Measurements from ENCODE around the gene RIMBP2.
"Not testable (repeated sequence)": the region's sequence is repeated elsewhere in the genome, so short reads cannot be mapped to it uniquely, and the experiment has no call there.

Gene RIMBP2

GRCh38 chr12:130656411-130656810, 59.7 kb downstream of the RIMBP2 start:
- no peak for DNase-seq (ENCODE audit: low spot score)

DNA sequence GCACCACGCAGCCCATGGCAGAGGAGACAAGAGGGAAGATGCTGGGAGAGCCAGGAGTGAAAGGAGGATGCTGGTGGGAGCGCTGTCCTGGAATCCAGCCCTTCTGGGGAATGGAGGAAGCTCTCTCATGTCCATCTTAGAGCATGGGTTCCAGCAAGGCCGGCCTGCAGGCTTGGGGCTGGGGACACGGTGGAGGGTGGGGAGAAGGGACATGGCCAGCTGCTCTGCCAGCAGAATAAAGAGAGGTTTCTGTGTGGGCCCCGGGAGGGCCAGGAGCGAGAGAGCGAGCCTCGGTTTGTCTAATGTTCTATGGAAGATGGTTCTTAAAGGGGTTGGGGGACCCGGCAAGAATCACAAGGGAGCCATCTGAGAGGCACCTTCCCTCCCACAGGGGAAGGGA, 60.2 kb downstream of the RIMBP2 start:
- no peak for DNase-seq (ENCODE audit: low spot score)

DNA sequence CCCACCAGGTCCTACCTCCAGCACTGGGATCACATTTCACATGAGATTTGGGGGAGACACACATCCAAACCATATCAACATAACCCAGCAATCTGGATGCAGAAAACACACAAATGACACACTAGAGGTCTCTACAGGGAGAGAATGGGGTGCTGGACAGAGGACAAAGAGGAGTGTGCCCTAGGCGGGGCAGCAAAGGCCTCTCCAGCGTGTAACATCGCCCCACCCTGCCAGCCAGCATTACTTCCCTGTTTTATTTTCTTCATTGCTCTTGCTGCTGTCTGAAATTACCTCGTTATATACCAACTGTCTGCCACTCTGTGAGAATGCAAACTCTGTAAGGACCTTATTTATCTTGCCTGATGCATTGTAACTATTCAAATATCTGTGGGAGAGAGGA, 61.1 kb downstream of the RIMBP2 start:
- DNase-seq (ENCODE audit: low spot score): no peak

DNA sequence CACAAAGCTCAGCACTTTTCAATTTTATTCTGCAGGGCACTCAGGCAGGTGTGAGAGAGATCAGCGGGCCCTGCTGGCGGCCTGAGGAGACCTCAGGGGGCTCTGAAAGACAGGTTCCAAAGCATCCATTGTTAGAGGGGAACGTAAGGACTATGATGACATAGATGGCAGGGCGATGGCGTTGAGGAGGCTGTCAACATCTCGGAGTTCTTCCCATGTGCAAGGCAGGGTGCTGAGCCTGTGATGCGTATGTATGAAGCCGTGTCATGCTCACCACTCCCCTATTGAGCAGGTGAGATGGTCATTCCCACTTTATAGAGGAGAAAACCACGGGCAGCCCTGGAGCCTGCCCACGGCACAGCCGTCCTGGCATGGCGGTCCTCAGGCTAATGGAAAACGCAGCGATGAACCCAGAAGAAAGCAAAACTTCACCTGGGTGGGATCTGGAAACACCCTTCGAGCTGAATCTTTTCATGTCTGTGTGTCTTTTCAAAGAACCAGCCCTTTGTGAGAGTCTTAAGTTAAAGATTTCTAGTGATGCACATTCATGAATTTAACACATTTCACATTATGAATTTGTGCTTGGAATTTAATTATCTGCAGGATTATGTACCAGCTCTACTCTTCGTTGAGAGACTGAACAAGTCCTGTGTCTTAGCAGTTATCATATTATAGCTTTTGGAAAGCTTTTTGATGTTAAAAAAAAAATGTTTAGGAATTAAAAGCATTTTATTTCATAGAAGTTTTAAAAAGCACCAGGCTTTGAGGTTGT, 64.7 kb downstream of the RIMBP2 start:
- no peak for DNase-seq (ENCODE audit: low spot score)

- DNase-seq (ENCODE audit: low spot score): no peak
Measured at GRCh38 chr12:130650131-130650530, 66.0 kb downstream of the RIMBP2 start.

DNA sequence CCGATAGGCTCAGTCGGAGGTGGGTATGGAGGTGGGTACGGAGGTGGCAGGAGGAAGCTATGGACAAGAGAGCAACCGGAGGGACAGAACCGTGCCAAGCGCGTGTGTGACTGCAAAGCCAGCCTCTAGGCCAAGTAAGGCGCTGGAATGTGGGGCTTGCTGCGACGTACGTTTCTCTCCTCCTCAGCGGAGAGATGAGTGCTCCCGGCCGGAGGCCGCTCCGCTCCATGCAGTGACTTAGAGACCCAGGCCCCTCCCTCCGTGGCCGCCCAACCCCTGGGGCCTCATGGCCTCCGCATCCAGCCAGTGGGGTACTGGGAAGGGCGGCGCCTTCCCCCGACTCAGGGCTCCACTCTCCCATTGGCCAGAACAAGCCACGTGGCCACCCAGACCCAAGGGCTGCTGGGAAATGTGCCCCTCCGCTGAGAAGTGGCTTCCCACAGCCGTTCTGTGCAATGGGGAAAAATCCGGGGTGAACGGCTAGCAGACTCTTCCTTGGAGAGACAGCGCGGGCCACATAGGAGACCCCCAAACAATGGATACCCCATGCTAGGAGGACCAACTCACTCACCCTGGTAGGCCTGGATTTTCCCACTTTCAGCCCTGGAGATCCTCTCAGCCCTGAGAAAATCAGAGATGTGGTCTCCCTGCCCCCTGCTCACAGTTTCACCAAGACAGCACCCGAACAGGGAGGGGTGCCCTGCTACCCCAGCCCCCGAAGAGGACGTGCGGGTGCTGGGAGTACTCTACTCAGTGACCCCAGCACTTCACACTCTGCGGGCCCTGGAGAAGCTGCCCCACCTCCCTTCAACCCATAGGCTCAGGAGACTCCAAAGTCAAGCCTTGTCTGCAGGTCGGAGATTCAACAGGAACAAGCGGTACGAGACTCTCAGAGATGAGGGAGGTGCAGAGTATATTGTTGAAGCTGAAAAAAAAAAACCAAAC, 66.7 kb downstream of the RIMBP2 start:
- no peak for DNase-seq (ENCODE audit: low spot score)

DNA sequence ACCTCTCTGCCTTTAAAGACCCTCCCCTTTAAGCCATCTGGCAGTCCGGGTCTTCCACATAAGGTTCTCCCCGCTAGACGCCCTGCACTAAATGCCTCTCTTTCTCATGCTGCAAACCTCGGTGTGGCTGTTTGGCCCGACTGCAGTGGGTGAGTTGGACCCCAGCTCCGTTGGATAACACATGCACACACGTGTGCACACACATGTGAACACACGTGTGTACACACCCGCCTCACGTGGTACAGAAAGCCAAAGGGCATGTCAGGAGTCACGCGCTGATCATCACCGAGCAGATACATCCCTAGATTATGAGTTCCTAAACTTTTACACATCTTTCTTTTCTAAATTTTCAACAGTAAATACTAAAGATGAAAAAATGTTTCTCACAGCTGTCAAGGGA, 68.3 kb downstream of the RIMBP2 start:
- no peak for DNase-seq (ENCODE audit: low spot score)

DNA sequence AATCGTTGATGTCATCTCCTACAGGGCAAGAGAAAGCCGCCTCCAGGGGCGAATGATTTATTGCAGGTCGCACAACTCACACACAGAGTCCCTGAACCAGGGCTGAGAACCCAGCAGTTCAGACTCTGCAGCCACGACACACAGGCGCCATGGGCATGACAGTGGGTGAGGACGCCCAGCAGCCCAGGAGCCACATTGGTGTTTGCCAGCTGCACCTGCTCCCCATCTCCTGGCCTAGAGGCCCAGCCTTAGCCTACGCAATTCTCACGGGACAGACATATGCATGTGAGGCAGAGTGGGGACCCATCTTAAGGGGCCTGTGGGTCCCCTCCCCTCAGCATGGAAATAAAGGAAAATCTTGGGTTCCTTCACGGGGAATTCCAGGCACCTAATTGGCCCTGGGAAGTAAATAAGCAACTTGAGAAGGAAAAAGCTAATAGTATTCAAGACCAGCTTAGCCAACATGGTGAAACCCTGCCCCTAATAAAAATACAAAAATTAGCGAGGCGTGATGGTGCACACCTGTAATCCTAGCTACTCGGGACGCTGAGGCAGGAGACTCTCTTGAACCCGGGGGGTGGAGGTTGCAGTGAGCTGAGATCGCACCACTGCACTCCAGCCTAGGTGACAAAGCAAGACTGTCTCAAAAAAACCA, 69.3 kb downstream of the RIMBP2 start:
- DNase-seq (ENCODE audit: low spot score): no peak

DNA sequence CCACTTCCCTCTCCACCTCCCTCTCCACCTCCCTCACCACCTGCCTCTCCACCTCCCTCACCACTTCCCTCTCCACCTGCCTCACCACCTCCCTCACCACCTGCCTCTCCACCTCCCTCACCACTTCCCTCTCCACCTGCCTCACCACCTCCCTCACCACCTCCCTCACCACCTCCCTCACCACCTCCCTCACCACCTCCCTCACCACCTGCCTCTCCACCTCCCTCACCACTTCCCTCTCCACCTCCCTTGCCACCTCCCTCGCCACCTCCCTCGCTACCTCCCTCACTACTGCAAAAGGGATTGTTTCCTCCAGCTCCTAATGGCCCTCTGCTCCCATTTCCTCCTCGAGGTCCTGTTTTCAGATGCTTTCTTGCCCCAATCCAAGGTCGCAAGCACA, 69.9 kb downstream of the RIMBP2 start:
- not testable (repeated sequence) for DNase-seq (ENCODE audit: low spot score)

- DNase-seq (ENCODE audit: low spot score): no peak
Measured at GRCh38 chr12:130645751-130646150, 70.3 kb downstream of the RIMBP2 start.

GRCh38 chr12:130644566-130644965, 71.5 kb downstream of the RIMBP2 start:
- no peak for DNase-seq (ENCODE audit: low spot score)

- DNase-seq (ENCODE audit: low spot score): no peak
Measured at GRCh38 chr12:130644146-130644545, 72.0 kb downstream of the RIMBP2 start.

- DNase-seq (ENCODE audit: low spot score): no peak
Measured at GRCh38 chr12:130642856-130643255, 73.2 kb downstream of the RIMBP2 start.

DNA sequence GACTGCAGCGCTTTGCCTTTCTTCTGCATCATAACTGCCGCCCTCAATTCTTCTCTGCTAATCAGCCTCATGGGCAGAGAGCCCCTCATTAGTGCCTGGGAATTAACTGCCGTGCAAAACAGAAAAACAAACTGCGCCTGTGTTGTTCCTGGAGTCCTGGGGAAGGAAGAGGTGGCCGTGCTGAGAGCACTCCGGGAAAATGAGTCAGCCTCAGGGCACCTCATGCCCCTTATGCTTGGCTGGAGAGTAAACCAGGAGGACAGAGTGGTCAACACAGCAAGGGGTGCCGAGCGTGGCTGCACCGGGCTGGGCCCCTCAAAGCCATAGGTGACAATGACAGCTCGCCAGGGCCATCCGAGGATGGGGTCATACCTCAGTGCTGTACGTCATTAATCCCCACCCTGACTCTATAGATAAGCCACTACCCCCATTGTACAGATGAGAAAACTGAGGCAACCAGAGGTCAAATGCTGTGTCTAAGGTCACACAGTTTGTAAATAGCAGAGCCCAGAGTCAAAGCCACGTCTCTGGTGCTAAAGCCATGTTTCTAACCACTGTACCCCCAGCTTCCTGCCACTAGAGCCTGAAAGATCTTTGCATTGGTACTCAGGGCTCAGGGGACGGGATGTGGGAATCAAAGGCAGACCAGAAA, 74.4 kb downstream of the RIMBP2 start:
- DNase-seq (ENCODE audit: low spot score): no peak

DNA sequence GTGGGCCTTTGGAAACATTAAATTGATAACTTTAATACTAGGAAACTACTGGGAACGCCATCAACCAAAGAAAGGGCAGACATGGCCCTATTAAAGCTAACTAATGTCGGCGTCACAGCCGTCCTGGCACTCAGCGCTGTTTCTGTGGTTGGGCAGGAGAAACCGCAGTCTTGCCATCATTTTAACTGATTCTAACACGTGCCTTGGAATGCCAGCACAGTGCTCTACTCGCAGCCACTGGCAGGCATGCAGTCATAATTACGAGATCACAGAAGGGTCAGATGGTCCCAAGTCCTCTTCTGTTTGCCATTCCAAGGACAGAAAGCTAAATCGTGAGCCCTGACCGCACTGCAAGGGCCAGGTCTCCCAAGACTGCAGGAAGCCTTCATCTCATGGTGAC, 75.2 kb downstream of the RIMBP2 start:
- DNase-seq (ENCODE audit: low spot score): no peak

- DNase-seq (ENCODE audit: low spot score): no peak
Measured at GRCh38 chr12:130640496-130640895, 75.6 kb downstream of the RIMBP2 start.

GRCh38 chr12:130639476-130640424, 76.3 kb downstream of the RIMBP2 start:
- no peak for DNase-seq (ENCODE audit: low spot score)

- no peak for DNase-seq (ENCODE audit: low spot score)
Measured at GRCh38 chr12:130636370-130636769, 79.7 kb downstream of the RIMBP2 start.

DNA sequence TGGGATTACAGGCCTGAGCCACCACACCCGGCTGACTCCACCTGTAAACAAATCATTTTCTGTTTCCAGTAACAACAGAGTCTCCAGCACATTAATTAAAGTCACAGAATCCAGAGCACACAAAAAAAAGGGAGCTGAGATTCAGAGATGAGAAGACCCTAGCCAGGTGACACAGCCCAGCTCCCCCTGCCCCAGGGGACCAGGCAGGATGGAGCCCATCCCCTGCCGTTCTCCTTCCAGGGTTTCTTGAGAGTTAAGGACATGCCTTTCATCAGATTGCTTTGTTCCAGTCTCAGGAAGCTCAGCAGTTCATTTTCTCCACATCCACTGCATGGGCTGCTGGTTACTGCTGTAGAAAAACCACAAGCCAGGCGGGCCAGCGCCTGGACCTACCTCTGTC, 81.2 kb downstream of the RIMBP2 start:
- DNase-seq (ENCODE audit: low spot score): no peak

GRCh38 chr12:130633771-130634170, 82.3 kb downstream of the RIMBP2 start:
- DNase-seq (ENCODE audit: low spot score): peak; percentile 81

DNA sequence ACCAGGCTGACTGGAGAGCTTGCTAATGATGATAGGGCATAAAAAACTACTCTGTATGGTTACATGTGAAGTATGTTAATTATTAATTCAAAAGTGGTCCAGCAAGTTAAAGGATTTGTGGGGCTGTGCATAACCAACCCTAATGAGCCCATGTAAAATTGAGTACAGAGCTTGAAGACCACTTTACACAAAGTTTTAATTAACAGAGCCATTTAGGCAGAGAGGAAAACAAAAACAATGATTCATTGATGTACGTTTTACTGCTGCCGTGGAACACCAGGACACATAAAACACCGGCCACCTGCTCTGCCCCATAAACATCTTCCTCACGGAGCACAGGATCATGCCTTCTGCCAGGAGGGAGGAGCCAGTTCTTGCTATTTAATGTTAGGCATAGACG, 83.5 kb downstream of the RIMBP2 start:
- no peak for DNase-seq (ENCODE audit: low spot score)
